H7 (cell line): ENCODE measurements around the gene TFPI. TPM values are rescaled to one million over a fixed set of nuclear protein-coding genes. Genes with fewer than 3 reads are reported as not detected.
"Not testable (repeated sequence)": the region's sequence is repeated elsewhere in the genome, so short reads cannot be mapped to it uniquely, and the experiment has no call there.

Experiments
- DNase-seq: peaks from one replicate; pipeline ENCODE4 v3.0.0; 2012
- H3K27me3 ChIP-seq: 2 replicates; pipeline ENCODE4 v1.6.0; 2011; ENCODE audit warnings: mild to moderate bottlenecking, low read length; ENCODE audit not compliant: control insufficient read depth, insufficient read depth
- H3K36me3 ChIP-seq: replicated peaks from 2 replicates; pipeline ENCODE4 v1.5.1; 2011; ENCODE audit warnings: low read length; ENCODE audit not compliant: control insufficient read depth, insufficient read depth
- H3K4me3 ChIP-seq: 2 replicates; pipeline ENCODE4 v1.5.1; 2011; ENCODE audit warnings: low read depth, mild to moderate bottlenecking, control low read depth, low read length, moderate library complexity; ENCODE audit not compliant: insufficient read depth
- total RNA-seq: library from RNA; depleted of rRNA; stranded (reverse); fragments of >200 nt; shearing (Covaris generic); gene quantifications from 2 replicates; pipeline ENCODE4 v1.2.3, GENCODE V29; 2014

TFPI gene
- total RNA-seq, 1 experiment from 2014 or later = 17.1 TPM

- H3K36me3 ChIP-seq = no peaks in the 10 kb centered on the region
- DNase-seq = no peak
- H3K27me3 ChIP-seq = no peaks in the 10 kb centered on the region
- no peak overlapping the region for H3K4me3 ChIP-seq
Observed at GRCh38 chr2:187526792-187527191, 27.4 kb downstream of the TFPI start.

GRCh38 chr2:187525163-187525900 is 28.9 kb downstream of the TFPI start:
- no peak overlapping the region for H3K4me3 ChIP-seq
- H3K27me3 ChIP-seq = no peaks in the 10 kb centered on the region
- DNase-seq = no peak
- H3K36me3 ChIP-seq = no peaks in the 10 kb centered on the region

- H3K36me3 ChIP-seq = no peaks in the 10 kb centered on the region
- no peak overlapping the region for H3K4me3 ChIP-seq
- no peaks in the 10 kb centered on the region for H3K27me3 ChIP-seq
- no peak for DNase-seq
Observed at GRCh38 chr2:187523325-187523724, 30.9 kb downstream of the TFPI start.

GRCh38 chr2:187520121-187520624 is 34.1 kb downstream of the TFPI start:
- no peak for DNase-seq
- Histone ChIP-seq H3K36me3 (no peaks in the 10 kb centered on the region), H3K4me3 (no peak overlapping the region), H3K27me3 (no peaks in the 10 kb centered on the region)

- H3K4me3 ChIP-seq = no peak overlapping the region
- no peak for DNase-seq
- H3K36me3 ChIP-seq = no peaks in the 10 kb centered on the region
- H3K27me3 ChIP-seq = no peaks in the 10 kb centered on the region
Observed at GRCh38 chr2:187519419-187520120, 34.7 kb downstream of the TFPI start.

- not testable (repeated sequence) for H3K27me3 ChIP-seq, DNase-seq, H3K36me3 ChIP-seq, H3K4me3 ChIP-seq
Observed at GRCh38 chr2:187517750-187518361, 36.4 kb downstream of the TFPI start.

- H3K36me3 ChIP-seq, H3K27me3 ChIP-seq, DNase-seq, H3K4me3 ChIP-seq: not testable (repeated sequence)
Observed at GRCh38 chr2:187516630-187517510, 37.4 kb downstream of the TFPI start.

- Histone ChIP-seq H3K36me3 (no peaks in the 10 kb centered on the region), H3K27me3 (no peaks in the 10 kb centered on the region), H3K4me3 (no peak overlapping the region)
- no peak for DNase-seq
Observed at GRCh38 chr2:187514930-187515329, 39.3 kb downstream of the TFPI start.

- H3K4me3 ChIP-seq, H3K27me3 ChIP-seq, DNase-seq, H3K36me3 ChIP-seq: not testable (repeated sequence)
Observed at GRCh38 chr2:187514235-187514829, 39.9 kb downstream of the TFPI start.

GRCh38 chr2:187513460-187514234 is 40.6 kb downstream of the TFPI start:
- H3K4me3 ChIP-seq, H3K27me3 ChIP-seq, DNase-seq, H3K36me3 ChIP-seq: not testable (repeated sequence)

GRCh38 chr2:187511356-187512315 is 42.6 kb downstream of the TFPI start:
- H3K36me3 ChIP-seq = no peaks in the 10 kb centered on the region
- DNase-seq = no peak
- H3K4me3 ChIP-seq = no peak overlapping the region
- H3K27me3 ChIP-seq = no peaks in the 10 kb centered on the region

GRCh38 chr2:187510419-187511355 is 43.5 kb downstream of the TFPI start:
- DNase-seq, H3K27me3 ChIP-seq, H3K36me3 ChIP-seq, H3K4me3 ChIP-seq: not testable (repeated sequence)
